HepG2 (cell line): Measurements from ENCODE around the gene ZNF226. TPM values are rescaled to one million over a fixed set of nuclear protein-coding genes. Genes with fewer than 3 reads are reported as not detected.

Source experiments
- ARID2 ChIP-seq: sonication (generic); formaldehyde crosslinking; IDR thresholded peaks from 2 replicates; pipeline ENCODE4 v1.8.1; 2022; ENCODE audit warnings: mild to moderate bottlenecking, missing genetic modification reagents, borderline replicate concordance
- BCL6 ChIP-seq: IDR thresholded peaks from 2 replicates; pipeline ENCODE4 v1.6.1; 2016; ENCODE audit warnings: missing genetic modification reagents, missing compliant biosample characterization
- DNMT1 ChIP-seq: sonication (generic); formaldehyde crosslinking; IDR thresholded peaks from 2 replicates; pipeline ENCODE4 v1.5.1; 2020; ENCODE audit warnings: mild to moderate bottlenecking, missing genetic modification reagents
- ELF3 ChIP-seq: IDR thresholded peaks from 2 replicates; pipeline ENCODE4 v1.6.1; 2016; ENCODE audit warnings: missing genetic modification reagents, missing compliant biosample characterization
- GLI4 ChIP-seq: sonication (generic); formaldehyde crosslinking; IDR thresholded peaks from 2 replicates; pipeline ENCODE4 v1.5.1; 2020; ENCODE audit warnings: missing genetic modification reagents, mild to moderate bottlenecking, moderate library complexity, borderline replicate concordance
- MATR3 ChIP-seq: sonication (generic); formaldehyde crosslinking; IDR thresholded peaks from 2 replicates; pipeline ENCODE4 v1.4.0; 2020; ENCODE audit warnings: missing genetic modification reagents
- SATB2 ChIP-seq: sonication (generic); formaldehyde crosslinking; IDR thresholded peaks from 2 replicates; pipeline ENCODE4 v1.5.0; 2020; ENCODE audit warnings: missing genetic modification reagents
- SP2 ChIP-seq: sonication (generic); formaldehyde crosslinking; IDR thresholded peaks from 2 replicates; pipeline ENCODE4 v1.5.1; 2020; ENCODE audit warnings: mild to moderate bottlenecking, missing genetic modification reagents
- TEAD3 ChIP-seq: optimal IDR thresholded peaks from 2 replicates; pipeline ENCODE3; 2016; ENCODE audit warnings: borderline replicate concordance
- ZFP1 ChIP-seq: IDR thresholded peaks from 2 replicates; pipeline ENCODE4 v1.6.1; 2016
- ZFP82 ChIP-seq: sonication (generic); formaldehyde crosslinking; IDR thresholded peaks from 2 replicates; pipeline ENCODE4 v1.5.1; 2020; ENCODE audit warnings: mild to moderate bottlenecking, missing genetic modification reagents, borderline replicate concordance
- ZKSCAN1 ChIP-seq: fragments of 150-350 bp; IDR thresholded peaks from 2 replicates; pipeline ENCODE4 v1.6.1; 2014; ENCODE audit warnings: low read length
- ZNF256 ChIP-seq: sonication (generic); formaldehyde crosslinking; conservative IDR thresholded peaks from 2 replicates; pipeline ENCODE4 v1.4.0; 2020; ENCODE audit warnings: missing genetic modification reagents
- ZNF468 ChIP-seq: sonication (generic); formaldehyde crosslinking; IDR thresholded peaks from 2 replicates; pipeline ENCODE4 v1.8.0; 2022; ENCODE audit warnings: mild to moderate bottlenecking, moderate library complexity, missing genetic modification reagents
- ZNF569 ChIP-seq: sonication (generic); formaldehyde crosslinking; IDR thresholded peaks from 2 replicates; pipeline ENCODE4 v1.5.0; 2020; ENCODE audit warnings: mild to moderate bottlenecking, missing genetic modification reagents, moderate library complexity, borderline replicate concordance
- ZSCAN12 ChIP-seq: sonication (generic); formaldehyde crosslinking; IDR thresholded peaks from 2 replicates; pipeline ENCODE4 v1.9.0; 2021; ENCODE audit warnings: mild to moderate bottlenecking, missing genetic modification reagents
- polyA plus RNA-seq, 8 experiments: library from polyadenylated mRNA; depleted of rRNA in 3 of 8; stranded (reverse) in 7 of 8; unstranded in 1 of 8; fragments of >200 nt; fragmentation: Illumina TruSeq in 4 of 8; extraction: Trizol in 4 of 8; gene quantifications; 2 replicates each; pipeline versions ENCODE4 v1.2.1 to v1.2.3, GENCODE V29; 2011 to 2016; ENCODE audit warnings: low read depth in 4 of 8, missing spikeins in 1 of 8, mixed read lengths in 1 of 8; ENCODE audit not compliant: insufficient read depth in 1 of 8
- total RNA-seq, 5 experiments: library from RNA; depleted of rRNA; stranded (reverse); fragments of >200 nt; fragmentation: Illumina TruSeq; extraction: Trizol; gene quantifications; 2 replicates each; pipeline ENCODE4 v1.2.3, GENCODE V29; 2016; ENCODE audit warnings: low read depth in 1 of 5
- TF ChIP-seq, protein P1 (sequence below): sonication (generic); formaldehyde crosslinking; IDR thresholded peaks from 2 replicates; pipeline ENCODE4 v1.5.0; 2020; ENCODE audit warnings: mild to moderate bottlenecking, missing genetic modification reagents, borderline replicate concordance
- TF ChIP-seq, protein P2 (sequence below): sonication (generic); formaldehyde crosslinking; IDR thresholded peaks from 2 replicates; pipeline ENCODE4 v1.4.0; 2020; ENCODE audit warnings: missing genetic modification reagents, mild to moderate bottlenecking, borderline replicate concordance

The ZNF226 gene
- total and polyA plus RNA-seq, 2 of the 13 experiments (the other 11 are each of a cell fraction or from before 2014, with no cell fraction given): 8.3 to 16.0 TPM

DNA sequence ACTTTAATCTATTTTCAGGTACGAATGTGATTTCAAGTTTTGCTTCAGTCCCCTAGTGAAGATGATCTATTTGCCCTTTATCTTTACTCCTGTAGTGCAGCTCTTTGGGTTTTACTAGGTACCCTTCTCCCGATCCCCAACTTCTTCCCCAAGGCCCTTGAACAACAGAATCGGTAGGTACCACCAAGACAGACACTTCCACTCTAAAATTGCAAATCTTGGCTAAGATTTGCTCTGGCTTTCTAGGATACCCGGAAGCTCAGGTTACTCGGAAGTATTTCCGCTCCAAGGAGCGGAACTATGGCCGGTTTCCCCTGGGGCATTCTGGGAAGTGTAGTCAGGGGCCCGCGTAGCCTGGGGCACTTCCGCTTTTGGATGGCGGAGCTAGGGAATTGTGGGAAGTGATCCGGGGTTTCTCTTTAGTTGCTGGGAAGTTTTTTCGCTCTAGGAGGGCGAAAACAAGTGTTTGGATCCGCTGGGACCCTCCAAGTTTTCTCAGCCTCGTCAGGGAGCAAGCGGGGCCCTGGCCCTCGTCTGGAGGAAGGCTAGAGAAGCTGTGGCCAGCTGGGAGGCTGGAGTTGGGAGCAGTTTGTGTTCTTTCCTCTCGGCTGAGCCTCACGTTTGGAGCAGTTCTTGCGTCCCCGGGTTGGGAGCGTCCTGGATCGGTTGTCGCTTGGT is 42.4 kb downstream of the ZNF226 start (continued):
- TF ChIP-seq, protein P1, sequence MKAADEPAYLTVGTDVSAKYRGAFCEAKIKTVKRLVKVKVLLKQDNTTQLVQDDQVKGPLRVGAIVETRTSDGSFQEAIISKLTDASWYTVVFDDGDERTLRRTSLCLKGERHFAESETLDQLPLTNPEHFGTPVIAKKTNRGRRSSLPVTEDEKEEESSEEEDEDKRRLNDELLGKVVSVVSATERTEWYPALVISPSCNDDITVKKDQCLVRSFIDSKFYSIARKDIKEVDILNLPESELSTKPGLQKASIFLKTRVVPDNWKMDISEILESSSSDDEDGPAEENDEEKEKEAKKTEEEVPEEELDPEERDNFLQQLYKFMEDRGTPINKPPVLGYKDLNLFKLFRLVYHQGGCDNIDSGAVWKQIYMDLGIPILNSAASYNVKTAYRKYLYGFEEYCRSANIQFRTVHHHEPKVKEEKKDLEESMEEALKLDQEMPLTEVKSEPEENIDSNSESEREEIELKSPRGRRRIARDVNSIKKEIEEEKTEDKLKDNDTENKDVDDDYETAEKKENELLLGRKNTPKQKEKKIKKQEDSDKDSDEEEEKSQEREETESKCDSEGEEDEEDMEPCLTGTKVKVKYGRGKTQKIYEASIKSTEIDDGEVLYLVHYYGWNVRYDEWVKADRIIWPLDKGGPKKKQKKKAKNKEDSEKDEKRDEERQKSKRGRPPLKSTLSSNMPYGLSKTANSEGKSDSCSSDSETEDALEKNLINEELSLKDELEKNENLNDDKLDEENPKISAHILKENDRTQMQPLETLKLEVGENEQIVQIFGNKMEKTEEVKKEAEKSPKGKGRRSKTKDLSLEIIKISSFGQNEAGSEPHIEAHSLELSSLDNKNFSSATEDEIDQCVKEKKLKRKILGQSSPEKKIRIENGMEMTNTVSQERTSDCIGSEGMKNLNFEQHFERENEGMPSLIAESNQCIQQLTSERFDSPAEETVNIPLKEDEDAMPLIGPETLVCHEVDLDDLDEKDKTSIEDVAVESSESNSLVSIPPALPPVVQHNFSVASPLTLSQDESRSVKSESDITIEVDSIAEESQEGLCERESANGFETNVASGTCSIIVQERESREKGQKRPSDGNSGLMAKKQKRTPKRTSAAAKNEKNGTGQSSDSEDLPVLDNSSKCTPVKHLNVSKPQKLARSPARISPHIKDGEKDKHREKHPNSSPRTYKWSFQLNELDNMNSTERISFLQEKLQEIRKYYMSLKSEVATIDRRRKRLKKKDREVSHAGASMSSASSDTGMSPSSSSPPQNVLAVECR (CRISPR knock-in tag): peak; percentile 92; the same call in 1 of the 2 replicates
- TF ChIP-seq BCL6 (CRISPR knock-in tag) (peak; percentile 99), ZSCAN12 (CRISPR knock-in tag) (no peak), ZNF256 (CRISPR knock-in tag) (no peak), SATB2 (CRISPR knock-in tag) (no peak), ZNF569 (no peak), ELF3 (CRISPR knock-in tag) (peak; percentile 97), ARID2 (CRISPR knock-in tag) (no peak), DNMT1 (CRISPR knock-in tag) (no peak), MATR3 (CRISPR knock-in tag) (no peak), ZFP82 (CRISPR knock-in tag) (no peak), GLI4 (CRISPR knock-in tag) (no peak), ZNF468 (CRISPR knock-in tag) (no peak), SP2 (CRISPR knock-in tag) (no peak), ZFP1 (CRISPR knock-in tag) (no peak), TEAD3 (CRISPR knock-in tag) (peak; percentile 49), ZKSCAN1 (no peak)
- TF ChIP-seq, protein P2, sequence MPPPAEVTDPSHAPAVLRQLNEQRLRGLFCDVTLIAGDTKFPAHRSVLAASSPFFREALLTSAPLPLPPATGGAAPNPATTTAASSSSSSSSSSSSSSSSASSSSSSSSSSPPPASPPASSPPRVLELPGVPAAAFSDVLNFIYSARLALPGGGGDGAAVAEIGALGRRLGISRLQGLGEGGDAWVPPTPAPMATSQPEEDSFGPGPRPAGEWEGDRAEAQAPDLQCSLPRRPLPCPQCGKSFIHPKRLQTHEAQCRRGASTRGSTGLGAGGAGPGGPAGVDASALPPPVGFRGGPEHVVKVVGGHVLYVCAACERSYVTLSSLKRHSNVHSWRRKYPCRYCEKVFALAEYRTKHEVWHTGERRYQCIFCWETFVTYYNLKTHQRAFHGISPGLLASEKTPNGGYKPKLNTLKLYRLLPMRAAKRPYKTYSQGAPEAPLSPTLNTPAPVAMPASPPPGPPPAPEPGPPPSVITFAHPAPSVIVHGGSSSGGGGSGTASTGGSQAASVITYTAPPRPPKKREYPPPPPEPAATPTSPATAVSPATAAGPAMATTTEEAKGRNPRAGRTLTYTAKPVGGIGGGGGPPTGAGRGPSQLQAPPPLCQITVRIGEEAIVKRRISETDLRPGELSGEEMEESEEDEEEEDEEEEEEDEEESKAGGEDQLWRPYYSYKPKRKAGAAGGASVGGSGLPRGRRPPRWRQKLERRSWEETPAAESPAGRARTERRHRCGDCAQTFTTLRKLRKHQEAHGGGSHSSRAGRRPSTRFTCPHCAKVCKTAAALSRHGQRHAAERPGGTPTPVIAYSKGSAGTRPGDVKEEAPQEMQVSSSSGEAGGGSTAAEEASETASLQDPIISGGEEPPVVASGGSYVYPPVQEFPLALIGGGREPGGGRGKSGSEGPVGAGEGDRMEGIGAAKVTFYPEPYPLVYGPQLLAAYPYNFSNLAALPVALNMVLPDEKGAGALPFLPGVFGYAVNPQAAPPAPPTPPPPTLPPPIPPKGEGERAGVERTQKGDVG (CRISPR knock-in tag): no peak; the same call in 1 of the 2 replicates
